ENCODE measurements around the gene PRKG2. TPM values are rescaled to one million over a fixed set of nuclear protein-coding genes. Genes with fewer than 3 reads are reported as not detected.

The PRKG2 gene
- total RNA-seq, 3 donors from 2014 or later (not counting 1 experiment from before 2014, with no cell fraction given): 0.09 to 1.2 (median 0.15) TPM

DNA sequence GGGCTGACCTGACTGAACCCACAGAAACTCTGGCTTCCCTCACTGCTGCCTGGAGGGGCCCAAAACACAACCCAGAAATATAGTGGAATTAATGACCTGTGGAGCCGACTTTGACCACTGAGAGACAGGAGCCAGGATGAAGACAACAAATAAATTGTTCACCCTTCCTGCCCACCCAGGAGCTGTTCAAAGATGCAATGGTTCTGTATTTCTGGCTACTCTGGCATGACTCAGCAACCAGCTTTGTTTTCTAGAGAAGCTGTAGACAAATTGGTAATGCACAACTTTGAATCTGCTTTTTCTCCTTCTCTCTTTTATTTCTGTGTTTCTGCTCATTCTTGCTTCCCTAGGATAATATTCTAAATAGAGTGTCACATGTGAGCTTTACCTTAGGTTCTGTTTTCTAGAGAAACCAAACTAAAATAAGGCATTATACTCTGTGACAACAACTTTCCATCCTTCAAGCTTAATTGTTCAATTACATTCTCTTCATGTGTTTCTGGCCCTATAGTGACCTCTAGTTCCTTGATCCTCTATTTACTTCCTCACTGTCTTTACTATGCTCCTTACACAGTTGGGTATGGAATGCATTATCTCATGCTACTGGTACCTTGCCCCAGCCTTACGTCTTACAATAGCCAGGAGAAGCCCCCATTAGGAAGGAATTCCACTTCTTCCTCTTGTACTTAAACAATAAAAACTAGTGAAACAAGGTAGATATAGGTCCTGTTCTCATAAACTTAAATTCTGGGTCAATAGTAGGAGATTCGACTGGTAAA, 6.5 kb upstream of the PRKG2 start:
- Histone ChIP-seq H3K4me3 (ENCODE audit: low read length) (no peak overlapping the region), H3K27me3 (ENCODE audit: control insufficient read depth, insufficient read depth, low read length) (peaks cover 3% of the 10 kb centered on the region), H3K36me3 (ENCODE audit: control insufficient read depth, insufficient read depth, low read length) (no peaks in the 10 kb centered on the region), H3K9me3 (ENCODE audit: control insufficient read depth, insufficient read depth, low read length) (no peaks in the 10 kb centered on the region), H3K4me1 (ENCODE audit: control insufficient read depth, insufficient read depth, low read length) (no peaks in the 10 kb centered on the region), H3K27ac (ENCODE audit: low read length) (no peak overlapping the region)
- intact Hi-C loops (cut with micrococcal nuclease): no loop called here
- no peak for ATAC-seq
- no peak overlapping the region for H3K27ac Mint-ChIP-seq
- no peak for DNase-seq
- TF ChIP-seq, protein P1, sequence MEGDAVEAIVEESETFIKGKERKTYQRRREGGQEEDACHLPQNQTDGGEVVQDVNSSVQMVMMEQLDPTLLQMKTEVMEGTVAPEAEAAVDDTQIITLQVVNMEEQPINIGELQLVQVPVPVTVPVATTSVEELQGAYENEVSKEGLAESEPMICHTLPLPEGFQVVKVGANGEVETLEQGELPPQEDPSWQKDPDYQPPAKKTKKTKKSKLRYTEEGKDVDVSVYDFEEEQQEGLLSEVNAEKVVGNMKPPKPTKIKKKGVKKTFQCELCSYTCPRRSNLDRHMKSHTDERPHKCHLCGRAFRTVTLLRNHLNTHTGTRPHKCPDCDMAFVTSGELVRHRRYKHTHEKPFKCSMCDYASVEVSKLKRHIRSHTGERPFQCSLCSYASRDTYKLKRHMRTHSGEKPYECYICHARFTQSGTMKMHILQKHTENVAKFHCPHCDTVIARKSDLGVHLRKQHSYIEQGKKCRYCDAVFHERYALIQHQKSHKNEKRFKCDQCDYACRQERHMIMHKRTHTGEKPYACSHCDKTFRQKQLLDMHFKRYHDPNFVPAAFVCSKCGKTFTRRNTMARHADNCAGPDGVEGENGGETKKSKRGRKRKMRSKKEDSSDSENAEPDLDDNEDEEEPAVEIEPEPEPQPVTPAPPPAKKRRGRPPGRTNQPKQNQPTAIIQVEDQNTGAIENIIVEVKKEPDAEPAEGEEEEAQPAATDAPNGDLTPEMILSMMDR (IDR thresholded peaks at IDR 0.05): no peak
- no peaks in the 10 kb centered on the region for H3K36me3 Mint-ChIP-seq
- peaks cover 0 to 2% of the 10 kb centered on the region in 2 donors for H3K27me3 Mint-ChIP-seq (ENCODE audit: low read depth in 2 of 2)
- WGBS (ENCODE audit: insufficient coverage): 60% methylated on average over 2 of the region's 3 CpGs
- H3K4me3 Mint-ChIP-seq: no peak overlapping the region
- H3K9me3 Mint-ChIP-seq: peaks cover 3 to 6% of the 10 kb centered on the region in 2 donors
- no peaks in the 10 kb centered on the region for H3K4me1 Mint-ChIP-seq

DNA sequence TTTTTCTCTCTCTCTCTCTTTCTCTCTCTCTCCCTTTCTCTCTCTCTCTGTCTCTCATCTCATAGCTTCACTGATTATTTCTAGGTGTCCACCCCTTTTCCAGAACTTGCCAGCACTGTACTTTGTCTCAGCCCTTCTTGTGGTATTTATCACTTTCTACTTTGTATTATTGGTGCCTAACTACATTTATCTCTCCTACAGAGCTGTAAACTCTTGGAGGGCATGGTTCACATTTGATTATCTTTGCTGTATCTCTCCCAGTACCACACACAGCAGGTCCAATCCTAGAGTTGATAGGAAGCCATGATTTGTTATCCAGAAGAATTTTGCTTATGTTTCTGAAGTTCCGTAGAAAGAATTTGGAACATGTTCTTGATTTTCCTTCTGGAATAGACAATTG, 5.2 kb upstream of the PRKG2 start:
- Histone ChIP-seq H3K27me3 (ENCODE audit: control insufficient read depth, insufficient read depth, low read length) (peaks cover 5% of the 10 kb centered on the region), H3K4me1 (ENCODE audit: control insufficient read depth, insufficient read depth, low read length) (no peaks in the 10 kb centered on the region), H3K36me3 (ENCODE audit: control insufficient read depth, insufficient read depth, low read length) (no peaks in the 10 kb centered on the region), H3K4me3 (ENCODE audit: low read length) (no peak overlapping the region), H3K9me3 (ENCODE audit: control insufficient read depth, insufficient read depth, low read length) (no peaks in the 10 kb centered on the region), H3K27ac (ENCODE audit: low read length) (no peak overlapping the region)
- Mint-ChIP-seq H3K36me3 (no peaks in the 10 kb centered on the region), H3K4me1 (no peaks in the 10 kb centered on the region), H3K9me3 (peaks cover 3 to 6% of the 10 kb centered on the region in 2 donors), H3K27ac (no peak overlapping the region), H3K27me3 (ENCODE audit: low read depth in 2 of 2) (peaks cover 0 to 11% of the 10 kb centered on the region in 2 donors), H3K4me3 (no peak overlapping the region)
- TF ChIP-seq, protein P1 (IDR thresholded peaks at IDR 0.05): no peak
- intact Hi-C loops (cut with micrococcal nuclease): no loop called here
- DNase-seq (no peak), ATAC-seq (no peak)
- WGBS (ENCODE audit: insufficient coverage): no CpG with 5 or more reads among the region's 1 CpG

DNA sequence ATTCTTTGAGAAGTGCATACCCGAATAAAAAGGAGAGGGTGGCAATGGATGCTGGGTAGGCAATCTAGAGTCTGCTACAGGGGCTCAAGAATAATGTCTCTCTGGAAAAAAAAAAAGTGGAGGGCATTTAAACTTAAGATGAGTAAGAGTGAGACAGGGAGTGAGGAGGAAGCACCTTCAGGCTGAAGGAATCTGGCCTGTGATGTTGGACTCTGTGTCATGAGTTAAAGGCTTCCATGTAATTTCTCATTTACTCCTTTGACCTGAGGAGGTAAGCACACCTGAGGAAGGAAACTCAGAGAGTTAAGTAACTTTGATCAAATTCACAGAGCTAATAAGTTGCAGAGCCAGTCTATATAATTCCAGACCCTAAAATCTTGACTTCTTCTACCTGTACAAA, 3.2 kb upstream of the PRKG2 start:
- H3K4me3 Mint-ChIP-seq: no peak overlapping the region
- H3K9me3 Mint-ChIP-seq: peaks cover 3 to 6% of the 10 kb centered on the region in 2 donors
- Histone ChIP-seq H3K27ac (ENCODE audit: low read length) (no peak overlapping the region), H3K36me3 (ENCODE audit: control insufficient read depth, insufficient read depth, low read length) (no peaks in the 10 kb centered on the region), H3K27me3 (ENCODE audit: control insufficient read depth, insufficient read depth, low read length) (peaks cover 12% of the 10 kb centered on the region), H3K4me3 (ENCODE audit: low read length) (no peak overlapping the region), H3K9me3 (ENCODE audit: control insufficient read depth, insufficient read depth, low read length) (no peaks in the 10 kb centered on the region), H3K4me1 (ENCODE audit: control insufficient read depth, insufficient read depth, low read length) (no peaks in the 10 kb centered on the region)
- intact Hi-C loops (cut with micrococcal nuclease): no loop called here
- DNase-seq: no peak
- WGBS (ENCODE audit: insufficient coverage): 83% methylated on average over 1 of the region's 1 CpG
- no peak overlapping the region for H3K27ac Mint-ChIP-seq
- no peak for ATAC-seq
- H3K27me3 Mint-ChIP-seq (ENCODE audit: low read depth in 2 of 2): peaks cover 0 to 11% of the 10 kb centered on the region in 2 donors
- H3K36me3 Mint-ChIP-seq: no peaks in the 10 kb centered on the region
- no peaks in the 10 kb centered on the region for H3K4me1 Mint-ChIP-seq
- TF ChIP-seq, protein P1 (IDR thresholded peaks at IDR 0.05): no peak

DNA sequence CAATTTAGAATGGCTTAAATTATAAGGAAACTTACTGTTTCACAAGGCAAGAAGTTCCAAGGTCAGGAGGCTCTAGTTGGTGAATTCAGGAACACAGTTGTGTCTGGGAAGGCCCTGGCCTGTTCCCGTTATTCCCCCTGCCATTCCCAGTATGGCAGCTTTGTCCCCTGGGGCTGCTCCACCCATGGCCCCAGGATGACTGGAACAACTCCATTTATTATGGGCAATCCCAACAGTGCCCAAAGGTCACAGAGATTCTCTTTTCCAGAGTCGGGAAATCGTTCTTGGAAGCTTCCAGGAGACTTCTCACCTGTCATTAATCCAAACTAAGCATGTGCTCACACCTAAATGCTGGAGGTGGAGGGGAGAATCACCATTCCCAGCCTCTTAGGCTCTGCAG, 2.8 kb upstream of the PRKG2 start:
- peaks cover 0 to 11% of the 10 kb centered on the region in 2 donors for H3K27me3 Mint-ChIP-seq (ENCODE audit: low read depth in 2 of 2)
- Histone ChIP-seq H3K9me3 (ENCODE audit: control insufficient read depth, insufficient read depth, low read length) (no peaks in the 10 kb centered on the region), H3K27me3 (ENCODE audit: control insufficient read depth, insufficient read depth, low read length) (peaks cover 14% of the 10 kb centered on the region), H3K27ac (ENCODE audit: low read length) (no peak overlapping the region), H3K4me1 (ENCODE audit: control insufficient read depth, insufficient read depth, low read length) (no peaks in the 10 kb centered on the region), H3K36me3 (ENCODE audit: control insufficient read depth, insufficient read depth, low read length) (no peaks in the 10 kb centered on the region), H3K4me3 (ENCODE audit: low read length) (no peak overlapping the region)
- WGBS (ENCODE audit: insufficient coverage): 88% methylated on average over 1 of the region's 3 CpGs
- H3K36me3 Mint-ChIP-seq: no peaks in the 10 kb centered on the region
- H3K9me3 Mint-ChIP-seq: peaks cover 3 to 6% of the 10 kb centered on the region in 2 donors
- intact Hi-C loops (cut with micrococcal nuclease): no loop called here
- H3K4me1 Mint-ChIP-seq: no peaks in the 10 kb centered on the region
- no peak for DNase-seq
- no peak overlapping the region for H3K4me3 Mint-ChIP-seq
- no peak for ATAC-seq
- TF ChIP-seq, protein P1 (IDR thresholded peaks at IDR 0.05): no peak
- no peak overlapping the region for H3K27ac Mint-ChIP-seq
